Neural progenitor cell (in vitro differentiated cells): ENCODE measurements around the gene BCAR1. TPM values are rescaled to one million over a fixed set of nuclear protein-coding genes. Genes with fewer than 3 reads are reported as not detected.

Source experiments
- DNase-seq: peaks from one replicate; pipeline ENCODE4 v3.0.0-alpha.2; 2016; ENCODE audit warnings: low spot score
- H2AFZ ChIP-seq: fragments of 200-600 bp; sonication (generic); replicated peaks from 2 replicates; pipeline ENCODE4 v1.6.1; 2016; ENCODE audit warnings: antibody characterized with exemption
- H3F3A ChIP-seq: fragments of 200-600 bp; sonication (generic); 2 replicates; pipeline ENCODE4 v1.6.1; 2016; ENCODE audit warnings: antibody characterized with exemption, low read depth
- H3K27ac ChIP-seq: fragments of 200-600 bp; sonication (generic); 2 replicates; pipeline ENCODE4 v1.5.1; 2016; ENCODE audit warnings: mild to moderate bottlenecking
- H3K27me3 ChIP-seq: fragments of 200-600 bp; sonication (generic); 2 replicates; pipeline ENCODE4 v1.6.1; 2016; ENCODE audit warnings: mild to moderate bottlenecking, moderate library complexity
- H3K36me3 ChIP-seq: fragments of 200-600 bp; sonication (generic); 2 replicates; pipeline ENCODE4 v1.5.1; 2016
- H3K4me1 ChIP-seq: fragments of 200-600 bp; sonication (generic); 2 replicates; pipeline ENCODE4 v1.6.1; 2016; ENCODE audit warnings: mixed run types
- H3K4me2 ChIP-seq: fragments of 200-600 bp; sonication (generic); 2 replicates; pipeline ENCODE4 v1.6.1; 2016
- H3K4me3 ChIP-seq: fragments of 200-600 bp; sonication (generic); 2 replicates; pipeline ENCODE4 v1.5.1; 2016
- H3K79me2 ChIP-seq: fragments of 200-600 bp; sonication (generic); 2 replicates; pipeline ENCODE4 v1.6.1; 2016; ENCODE audit warnings: low read depth
- H3K9ac ChIP-seq: fragments of 200-600 bp; sonication (generic); 2 replicates; pipeline ENCODE4 v1.6.1; 2016
- H3K9me3 ChIP-seq: fragments of 200-600 bp; sonication (generic); 2 replicates; pipeline ENCODE4 v1.5.1; 2016; ENCODE audit warnings: low read depth
- H4K20me1 ChIP-seq: fragments of 200-600 bp; sonication (generic); 2 replicates; pipeline ENCODE4 v1.6.1; 2016; ENCODE audit warnings: low read depth
- H3K27ac Mint-ChIP-seq: 3 replicates; pipeline ENCODE4 v1.8.0; 2021; ENCODE audit warnings: mixed read lengths
- H3K27me3 Mint-ChIP-seq: 2 replicates; pipeline ENCODE4 v1.8.0; 2022; ENCODE audit warnings: low read depth, mild to moderate bottlenecking, inconsistent platforms, moderate library complexity, mixed read lengths; ENCODE audit not compliant: insufficient read depth
- H3K36me3 Mint-ChIP-seq: 3 replicates; pipeline ENCODE4 v1.8.0; 2021; ENCODE audit warnings: mixed read lengths
- H3K4me1 Mint-ChIP-seq: 3 replicates; pipeline ENCODE4 v1.8.0; 2021; ENCODE audit warnings: mixed read lengths
- H3K4me3 Mint-ChIP-seq: 3 replicates; pipeline ENCODE4 v1.8.0; 2021; ENCODE audit warnings: mild to moderate bottlenecking, moderate library complexity, mixed read lengths
- H3K9me3 Mint-ChIP-seq: 3 replicates; pipeline ENCODE4 v1.8.0; 2020; ENCODE audit warnings: mixed read lengths
- CTCF ChIP-seq: fragments of 200-600 bp; sonication (generic); IDR thresholded peaks from 2 replicates; pipeline ENCODE4 v1.5.1; 2017; ENCODE audit warnings: antibody characterized with exemption, mild to moderate bottlenecking
- EZH2 ChIP-seq: fragments of 200-600 bp; sonication (generic); IDR thresholded peaks from 2 replicates; pipeline ENCODE4 v1.6.1; 2017; ENCODE audit warnings: antibody characterized with exemption, mild to moderate bottlenecking, moderate library complexity
- EZH2phosphoT487 ChIP-seq: fragments of 200-600 bp; sonication (generic); IDR thresholded peaks from 2 replicates; pipeline ENCODE4 v1.6.1; 2017; ENCODE audit warnings: antibody characterized with exemption
- total RNA-seq: library from RNA; depleted of rRNA; stranded (reverse); fragments of >200 nt; gene quantifications from 2 replicates; pipeline ENCODE4 v1.2.3, GENCODE V29; 2015; ENCODE audit warnings: low replicate concordance

The BCAR1 gene
- total RNA-seq, 1 donor from 2014 or later, result 10.9 TPM

DNA sequence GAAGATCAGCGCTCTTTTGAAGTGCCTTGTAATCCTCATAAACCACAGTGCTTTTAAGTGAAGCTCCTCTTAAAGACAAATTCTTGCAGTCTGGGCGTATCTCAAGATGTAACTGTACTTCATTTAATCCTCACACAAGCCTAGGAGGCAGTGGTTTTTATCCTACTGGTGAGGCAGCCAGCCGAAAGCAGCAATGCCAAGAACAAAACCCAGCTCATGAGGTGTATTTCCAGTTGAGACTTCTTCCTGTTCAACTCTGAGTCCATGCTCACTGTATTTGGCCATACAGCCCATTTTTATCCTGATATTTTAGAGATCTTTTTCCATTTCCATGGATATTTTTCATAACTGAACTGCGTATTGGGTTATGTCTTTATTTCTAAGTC lies 58.2 kb downstream of the BCAR1 start:
- H3K27ac ChIP-seq, result no peak overlapping the region
- no peak overlapping the region for H3K9ac ChIP-seq
- H3F3A ChIP-seq, result no peaks in the 10 kb centered on the region
- H3K36me3 Mint-ChIP-seq, result no peaks in the 10 kb centered on the region
- no peak overlapping the region for H3K4me3 Mint-ChIP-seq
- H3K4me2 ChIP-seq, result no peak overlapping the region
- H3K9me3 Mint-ChIP-seq, result peaks cover 9% of the 10 kb centered on the region
- no peaks in the 10 kb centered on the region for H3K27me3 ChIP-seq
- H3K9me3 ChIP-seq, result no peaks in the 10 kb centered on the region
- DNase-seq, result no peak
- no peak overlapping the region for H2AFZ ChIP-seq
- H3K4me1 Mint-ChIP-seq, result no peaks in the 10 kb centered on the region
- H3K27ac Mint-ChIP-seq, result no peak overlapping the region
- no peaks in the 10 kb centered on the region for H4K20me1 ChIP-seq
- no peaks in the 10 kb centered on the region for H3K4me1 ChIP-seq
- H3K79me2 ChIP-seq, result no peaks in the 10 kb centered on the region
- H3K27me3 Mint-ChIP-seq, result no peaks in the 10 kb centered on the region
- no peak for TF ChIP-seq EZH2
- TF ChIP-seq CTCF, result no peak
- TF ChIP-seq EZH2phosphoT487, result no peak
- H3K36me3 ChIP-seq, result no peaks in the 10 kb centered on the region
- no peak overlapping the region for H3K4me3 ChIP-seq

GRCh38 chr16:75192606-75193264 lies 58.7 kb downstream of the BCAR1 start:
- Histone ChIP-seq H3K36me3 (no peaks in the 10 kb centered on the region), H2AFZ (no peak overlapping the region), H3K9ac (no peak overlapping the region), H3F3A (no peaks in the 10 kb centered on the region), H4K20me1 (no peaks in the 10 kb centered on the region), H3K4me1 (no peaks in the 10 kb centered on the region), H3K4me2 (no peak overlapping the region), H3K27me3 (no peaks in the 10 kb centered on the region), H3K9me3 (no peaks in the 10 kb centered on the region), H3K79me2 (no peaks in the 10 kb centered on the region), H3K27ac (no peak overlapping the region), H3K4me3 (no peak overlapping the region)
- Mint-ChIP-seq H3K27ac (no peak overlapping the region), H3K36me3 (no peaks in the 10 kb centered on the region), H3K27me3 (no peaks in the 10 kb centered on the region), H3K9me3 (peaks cover 9% of the 10 kb centered on the region), H3K4me3 (no peak overlapping the region), H3K4me1 (no peaks in the 10 kb centered on the region)
- TF ChIP-seq CTCF (no peak), EZH2 (no peak), EZH2phosphoT487 (no peak)
- no peak for DNase-seq

DNA sequence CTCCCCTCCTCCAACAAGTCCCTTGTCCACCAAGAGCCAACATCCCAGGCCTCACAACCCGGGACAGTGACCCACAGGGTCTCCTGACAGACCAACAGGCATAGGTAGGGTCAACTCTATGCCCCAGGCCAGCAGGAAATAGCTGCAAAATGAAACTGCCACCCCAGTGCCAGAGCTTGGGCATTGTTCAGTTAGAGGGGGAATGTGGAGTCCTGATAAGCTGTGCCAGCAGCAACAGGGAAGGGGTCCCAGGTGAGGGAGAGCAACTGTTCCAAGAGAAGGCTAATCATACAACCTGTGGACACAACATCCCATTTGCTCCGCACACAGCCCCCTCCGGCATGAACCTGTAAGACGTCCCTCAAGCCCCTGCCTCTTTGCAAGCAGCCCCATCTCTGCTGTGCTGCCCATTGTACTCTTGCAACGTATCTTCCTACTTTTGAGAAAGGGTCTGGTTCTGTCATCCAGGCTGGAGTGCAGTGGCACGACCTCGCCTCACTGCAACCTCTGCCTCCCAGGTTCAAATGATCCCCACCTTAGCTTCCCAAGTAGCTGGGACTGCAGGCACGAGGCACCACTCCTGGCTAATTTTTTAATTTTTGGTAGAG lies 61.7 kb downstream of the BCAR1 start:
- DNase-seq, result no peak
- Histone ChIP-seq H3K79me2 (no peaks in the 10 kb centered on the region), H3K4me1 (no peaks in the 10 kb centered on the region), H2AFZ (no peak overlapping the region), H3K9ac (no peak overlapping the region), H3K36me3 (no peaks in the 10 kb centered on the region), H3F3A (no peaks in the 10 kb centered on the region), H3K4me3 (no peak overlapping the region), H3K27ac (no peak overlapping the region), H3K4me2 (no peak overlapping the region), H3K27me3 (no peaks in the 10 kb centered on the region), H4K20me1 (no peaks in the 10 kb centered on the region), H3K9me3 (no peaks in the 10 kb centered on the region)
- peaks cover 20% of the 10 kb centered on the region for H3K9me3 Mint-ChIP-seq
- no peaks in the 10 kb centered on the region for H3K36me3 Mint-ChIP-seq
- H3K27me3 Mint-ChIP-seq, result no peaks in the 10 kb centered on the region
- H3K4me1 Mint-ChIP-seq, result no peaks in the 10 kb centered on the region
- no peak overlapping the region for H3K27ac Mint-ChIP-seq
- TF ChIP-seq EZH2 (no peak), CTCF (no peak), EZH2phosphoT487 (no peak)
- no peak overlapping the region for H3K4me3 Mint-ChIP-seq
